ENCODE measurements around the gene DAO. TPM values are rescaled to one million over a fixed set of nuclear protein-coding genes. Genes with fewer than 3 reads are reported as not detected.

DAO gene
- total RNA-seq, 1 donor from 2014 or later: not detected

GRCh38 chr12:108855284-108856169 is 24.4 kb upstream of the DAO start:
- Mint-ChIP-seq H3K4me1 (ENCODE audit: low read depth) (peaks cover 39% of the 10 kb centered on the region), H3K36me3 (ENCODE audit: insufficient read depth) (peaks cover 10% of the 10 kb centered on the region), H3K27me3 (peaks cover 19% of the 10 kb centered on the region), H3K4me3 (ENCODE audit: low read depth) (peak overlapping the region; percentile 91), H3K9me3 (ENCODE audit: low read depth) (no peaks in the 10 kb centered on the region), H3K27ac (peak overlapping the region; percentile 95)
- DNase-seq (ENCODE audit: low spot score, unreplicated experiment): no peak
- TF ChIP-seq CTCF (IDR thresholded peaks at IDR 0.05; ENCODE audit: unreplicated experiment): no peak

GRCh38 chr12:108856170-108856427 is 23.8 kb upstream of the DAO start:
- Mint-ChIP-seq H3K9me3 (ENCODE audit: low read depth) (no peaks in the 10 kb centered on the region), H3K27ac (peak overlapping the region; percentile 95), H3K27me3 (peaks cover 22% of the 10 kb centered on the region)

GRCh38 chr12:108856428-108857157 is 23.3 kb upstream of the DAO start:
- Mint-ChIP-seq H3K27me3 (peaks cover 22% of the 10 kb centered on the region), H3K4me3 (ENCODE audit: low read depth) (peak overlapping the region; percentile 91), H3K9me3 (ENCODE audit: low read depth) (no peaks in the 10 kb centered on the region), H3K4me1 (ENCODE audit: low read depth) (peaks cover 39% of the 10 kb centered on the region), H3K36me3 (ENCODE audit: insufficient read depth) (peaks cover 10% of the 10 kb centered on the region), H3K27ac (peak overlapping the region; percentile 95)
- TF ChIP-seq CTCF (IDR thresholded peaks at IDR 0.05; ENCODE audit: unreplicated experiment): no peak
- DNase-seq (ENCODE audit: low spot score, unreplicated experiment): no peak

More at GRCh38 chr12:108856170-108856427, 23.8 kb upstream of the DAO start:
- H3K4me3 Mint-ChIP-seq (ENCODE audit: low read depth): peak overlapping the region; percentile 91
- peaks cover 10% of the 10 kb centered on the region for H3K36me3 Mint-ChIP-seq (ENCODE audit: insufficient read depth)
- H3K4me1 Mint-ChIP-seq (ENCODE audit: low read depth): peaks cover 39% of the 10 kb centered on the region
- TF ChIP-seq CTCF (IDR thresholded peaks at IDR 0.05; ENCODE audit: unreplicated experiment): no peak
- no peak for DNase-seq (ENCODE audit: low spot score, unreplicated experiment)

- DNase-seq (ENCODE audit: low spot score, unreplicated experiment): no peak
- H3K4me1 Mint-ChIP-seq (ENCODE audit: low read depth): peaks cover 39% of the 10 kb centered on the region
These were observed 22.8 kb upstream of the DAO start for GRCh38 chr12:108857158-108857407.

More at GRCh38 chr12:108857158-108857407, 22.8 kb upstream of the DAO start:
- TF ChIP-seq CTCF (IDR thresholded peaks at IDR 0.05; ENCODE audit: unreplicated experiment): no peak
- H3K9me3 Mint-ChIP-seq (ENCODE audit: low read depth): no peaks in the 10 kb centered on the region
- H3K36me3 Mint-ChIP-seq (ENCODE audit: insufficient read depth): peaks cover 7% of the 10 kb centered on the region
- peaks cover 22% of the 10 kb centered on the region for H3K27me3 Mint-ChIP-seq
- H3K27ac Mint-ChIP-seq: peak overlapping the region; percentile 95
- H3K4me3 Mint-ChIP-seq (ENCODE audit: low read depth): peak overlapping the region; percentile 91

All from progenitor cell of endocrine pancreas (in vitro differentiated cells).